Lower lobe of right lung (tissue), 2 donors: ENCODE measurements around the gene IQGAP2. TPM values are rescaled to one million over a fixed set of nuclear protein-coding genes. Genes with fewer than 3 reads are reported as not detected.

Experiments
- ATAC-seq, 2 donors: fragments of 200-7000 bp; cut with Tn5 transposase; one replicate each; pipeline ENCODE4 v1.9.1; 2020 to 2022; ENCODE audit warnings: mild to moderate bottlenecking in 2 of 2, moderate library complexity in 2 of 2
- DNase-seq: peaks from one replicate; pipeline ENCODE4 v3.0.0-alpha.2; 2020
- H3K27ac ChIP-seq: fragments of 200-600 bp; one replicate; pipeline ENCODE4 v1.8.0; 2022
- H3K27me3 ChIP-seq: fragments of 200-600 bp; one replicate; pipeline ENCODE4 v1.8.0; 2022; ENCODE audit warnings: low read depth
- H3K36me3 ChIP-seq: fragments of 200-600 bp; one replicate; pipeline ENCODE4 v1.8.0; 2022; ENCODE audit warnings: mild to moderate bottlenecking
- H3K4me1 ChIP-seq: fragments of 200-600 bp; one replicate; pipeline ENCODE4 v1.8.0; 2022
- H3K4me3 ChIP-seq: fragments of 200-600 bp; one replicate; pipeline ENCODE4 v1.8.0; 2022; ENCODE audit warnings: mild to moderate bottlenecking
- H3K9me3 ChIP-seq: fragments of 200-600 bp; one replicate; pipeline ENCODE4 v1.8.0; 2022
- intact Hi-C: fragments of 100-400 bp; cut with DNase I; formaldehyde crosslinking; loops from one replicate; pipeline ENCODE4 v1.11.0; 2022
- total RNA-seq: library from RNA; stranded (reverse); fragmentation: NEBNext Ultra II Directional; extraction: Animal tissue kit (Norgen Biotek cat#: 25700); gene quantifications from one replicate; pipeline ENCODE4 v1.2.1, GENCODE V29; 2021
- TF ChIP-seq, protein P1 (sequence below): fragments of 200-600 bp; IDR thresholded peaks from one replicate; pipeline ENCODE4 v1.8.0; 2022; ENCODE audit warnings: antibody characterized with exemption, mild to moderate bottlenecking
- donor health status: DM: no; HTN: yes; CAD: no; lungs with severe emphysema.

The IQGAP2 gene
- total RNA-seq, 1 donor from 2014 or later = 42.0 TPM

DNA sequence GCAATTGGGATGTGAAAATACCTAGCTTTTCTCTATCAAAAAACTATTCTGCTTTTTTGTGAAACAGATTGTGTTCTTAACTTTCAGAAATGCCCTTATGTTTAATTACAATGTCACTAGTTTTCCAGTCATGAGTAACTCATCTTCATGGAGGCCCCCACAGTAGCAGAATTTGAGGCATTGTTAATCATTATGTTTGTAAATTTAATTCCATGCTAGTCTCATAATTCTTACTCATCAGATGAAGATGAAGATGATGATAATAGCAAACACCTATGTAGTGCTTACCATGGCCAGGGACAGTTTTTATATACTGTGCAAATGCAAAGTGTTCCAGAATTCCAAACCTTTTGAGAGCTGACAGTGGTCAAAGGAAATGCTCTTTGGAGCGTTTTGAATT lies 285.1 kb downstream of the IQGAP2 start:
- H3K27me3 ChIP-seq = no peaks in the 10 kb centered on the region
- H3K9me3 ChIP-seq = no peaks in the 10 kb centered on the region
- intact Hi-C loops = no loop called here
- H3K36me3 ChIP-seq = peaks cover 11% of the 10 kb centered on the region
- no peak for DNase-seq
- no peak overlapping the region for H3K27ac ChIP-seq
- H3K4me3 ChIP-seq = no peak overlapping the region
- ATAC-seq = no peak
- TF ChIP-seq, protein P1, sequence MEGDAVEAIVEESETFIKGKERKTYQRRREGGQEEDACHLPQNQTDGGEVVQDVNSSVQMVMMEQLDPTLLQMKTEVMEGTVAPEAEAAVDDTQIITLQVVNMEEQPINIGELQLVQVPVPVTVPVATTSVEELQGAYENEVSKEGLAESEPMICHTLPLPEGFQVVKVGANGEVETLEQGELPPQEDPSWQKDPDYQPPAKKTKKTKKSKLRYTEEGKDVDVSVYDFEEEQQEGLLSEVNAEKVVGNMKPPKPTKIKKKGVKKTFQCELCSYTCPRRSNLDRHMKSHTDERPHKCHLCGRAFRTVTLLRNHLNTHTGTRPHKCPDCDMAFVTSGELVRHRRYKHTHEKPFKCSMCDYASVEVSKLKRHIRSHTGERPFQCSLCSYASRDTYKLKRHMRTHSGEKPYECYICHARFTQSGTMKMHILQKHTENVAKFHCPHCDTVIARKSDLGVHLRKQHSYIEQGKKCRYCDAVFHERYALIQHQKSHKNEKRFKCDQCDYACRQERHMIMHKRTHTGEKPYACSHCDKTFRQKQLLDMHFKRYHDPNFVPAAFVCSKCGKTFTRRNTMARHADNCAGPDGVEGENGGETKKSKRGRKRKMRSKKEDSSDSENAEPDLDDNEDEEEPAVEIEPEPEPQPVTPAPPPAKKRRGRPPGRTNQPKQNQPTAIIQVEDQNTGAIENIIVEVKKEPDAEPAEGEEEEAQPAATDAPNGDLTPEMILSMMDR = no peak
- H3K4me1 ChIP-seq = no peaks in the 10 kb centered on the region

DNA sequence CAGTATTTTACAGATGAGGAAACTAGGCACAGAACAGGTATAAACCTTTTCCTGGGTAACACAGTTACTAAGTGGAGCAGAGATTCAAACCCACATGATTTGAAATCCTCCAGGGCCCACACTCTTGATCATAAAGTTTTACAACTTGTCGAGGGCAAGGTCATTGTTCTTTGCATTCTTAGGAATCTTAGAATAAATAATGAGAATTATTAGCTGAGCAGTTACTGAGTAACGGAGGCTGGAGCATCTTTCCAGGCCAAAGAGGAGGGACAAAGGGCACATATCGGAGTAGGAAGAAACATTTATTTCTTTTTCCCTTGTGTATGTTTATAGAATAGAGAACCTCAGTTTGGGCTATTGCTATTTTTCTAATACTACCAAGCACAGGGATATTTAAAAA lies 285.8 kb downstream of the IQGAP2 start:
- TF ChIP-seq, protein P1 = no peak
- no peaks in the 10 kb centered on the region for H3K9me3 ChIP-seq
- DNase-seq (no peak), ATAC-seq (no peak)
- peaks cover 9% of the 10 kb centered on the region for H3K36me3 ChIP-seq
- H3K4me1 ChIP-seq = no peaks in the 10 kb centered on the region
- H3K27me3 ChIP-seq = no peaks in the 10 kb centered on the region
- intact Hi-C loops = no loop called here
- no peak overlapping the region for H3K27ac ChIP-seq
- H3K4me3 ChIP-seq = no peak overlapping the region

DNA sequence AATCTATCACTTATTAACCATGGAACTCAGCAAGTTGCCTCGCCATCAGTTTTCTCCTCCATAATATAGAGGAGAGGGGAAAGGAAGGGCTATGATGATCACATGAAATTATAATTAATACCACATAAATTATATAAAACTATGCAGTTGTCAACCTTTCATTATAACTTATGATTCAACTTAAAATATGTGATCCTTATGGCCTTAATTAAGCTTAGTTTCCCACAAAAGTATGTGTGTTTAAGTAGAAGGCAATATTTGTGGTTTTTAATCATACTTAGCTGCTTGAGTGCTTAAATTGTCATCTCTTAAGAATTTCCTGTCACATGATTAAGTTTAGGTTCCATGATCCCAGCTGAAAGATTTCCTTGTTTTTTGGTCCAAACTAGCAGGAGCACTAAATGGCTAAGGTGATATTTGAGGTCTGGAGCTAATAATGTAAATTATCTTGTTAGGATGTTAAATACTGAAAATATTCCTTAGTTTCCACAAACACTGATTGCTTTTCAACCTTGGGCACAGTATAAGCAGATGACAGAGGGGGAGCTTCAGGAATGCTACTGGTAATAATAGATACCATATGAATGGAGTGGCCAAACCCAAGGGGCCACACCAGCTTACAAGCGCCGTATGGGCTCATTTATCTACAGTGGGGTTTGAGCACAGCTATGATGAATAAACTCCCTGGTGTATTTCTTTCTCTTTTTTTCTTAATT lies 286.4 kb downstream of the IQGAP2 start:
- no peak for DNase-seq
- peaks cover 8% of the 10 kb centered on the region for H3K36me3 ChIP-seq
- no peak overlapping the region for H3K27ac ChIP-seq
- intact Hi-C loops = no loop called here
- ATAC-seq = no peak
- no peaks in the 10 kb centered on the region for H3K4me1 ChIP-seq
- H3K4me3 ChIP-seq = no peak overlapping the region
- no peaks in the 10 kb centered on the region for H3K9me3 ChIP-seq
- TF ChIP-seq, protein P1 = no peak
- H3K27me3 ChIP-seq = no peaks in the 10 kb centered on the region

DNA sequence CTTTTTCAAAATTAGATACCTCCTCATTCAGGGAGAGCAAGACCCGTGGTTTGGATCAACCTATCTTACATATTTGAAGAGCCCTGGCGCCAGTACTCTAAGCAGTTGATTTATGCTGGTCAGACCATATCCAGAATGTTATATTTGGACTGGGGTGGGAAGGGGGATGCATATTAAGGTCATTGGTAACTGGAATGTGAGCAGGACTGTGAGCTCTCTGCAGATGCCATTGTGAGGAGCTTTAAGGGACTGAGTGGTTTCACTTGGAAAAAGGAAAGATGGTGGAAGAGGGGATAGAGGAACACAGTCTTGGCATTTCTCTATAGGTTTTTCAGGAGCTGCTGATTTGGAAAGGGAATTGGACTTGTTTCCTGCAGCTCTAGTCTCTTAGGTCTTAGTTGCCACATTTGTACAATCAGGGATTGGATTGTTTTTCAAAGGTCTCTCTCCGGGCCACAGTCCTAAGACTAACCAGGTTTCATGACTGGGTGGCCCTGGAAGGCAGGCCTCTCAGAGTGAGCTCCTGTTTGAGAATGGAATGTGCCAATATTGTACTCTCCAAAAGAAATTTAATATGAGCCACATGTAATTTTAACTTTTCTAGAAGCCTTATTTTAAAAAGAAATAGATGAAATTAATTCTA lies 287.1 kb downstream of the IQGAP2 start:
- H3K36me3 ChIP-seq = peaks cover 8% of the 10 kb centered on the region
- intact Hi-C loops = no loop called here
- ATAC-seq = no peak
- H3K27ac ChIP-seq = no peak overlapping the region
- H3K9me3 ChIP-seq = no peaks in the 10 kb centered on the region
- no peak for DNase-seq
- no peak overlapping the region for H3K4me3 ChIP-seq
- no peaks in the 10 kb centered on the region for H3K27me3 ChIP-seq
- H3K4me1 ChIP-seq = no peaks in the 10 kb centered on the region
- TF ChIP-seq, protein P1 = no peak

GRCh38 chr5:76690704-76691466 lies 287.8 kb downstream of the IQGAP2 start:
- Histone ChIP-seq H3K9me3 (no peaks in the 10 kb centered on the region), H3K4me3 (no peak overlapping the region), H3K27me3 (no peaks in the 10 kb centered on the region), H3K4me1 (no peaks in the 10 kb centered on the region), H3K36me3 (peaks cover 8% of the 10 kb centered on the region), H3K27ac (no peak overlapping the region)
- TF ChIP-seq, protein P1 = no peak
- ATAC-seq (no peak), DNase-seq (no peak)
- intact Hi-C loops = no loop called here
